Measurements from ENCODE around the gene SLC26A9. TPM values are rescaled to one million over a fixed set of nuclear protein-coding genes. Genes with fewer than 3 reads are reported as not detected.

Gene SLC26A9
- total RNA-seq: not detected
- polyA plus RNA-seq: not detected

DNA sequence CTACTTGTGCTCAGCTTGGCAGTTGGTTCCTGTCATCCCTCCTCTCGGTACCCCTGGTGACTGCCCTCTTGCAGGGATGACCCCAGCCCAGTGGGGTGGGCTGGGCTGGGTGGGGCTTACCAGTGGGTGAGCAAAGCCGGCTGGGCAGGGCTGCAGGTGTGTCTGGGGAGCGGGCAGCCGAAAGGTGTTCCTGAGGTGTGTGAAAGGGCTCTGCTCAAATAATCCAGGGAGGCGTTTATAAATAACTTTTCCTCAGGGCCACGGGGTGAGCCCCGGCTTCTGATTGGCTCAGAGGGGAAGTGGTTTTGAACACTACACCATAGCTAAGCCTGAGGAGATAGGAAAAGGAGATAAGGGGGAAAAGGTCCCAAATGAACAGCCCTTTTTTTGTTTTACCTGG lies at the start of gene SLC26A9:
TSS of gene SLC26A9 (minus strand) at position 212 of the 400 bp plus-strand sequence. CDS start 7,636 bp downstream, outside the sequence.
- H3K27me3 ChIP-seq (ENCODE audit: insufficient read depth, low read length, poor library complexity, severe bottlenecking): peaks cover 8% of the 10 kb centered on the region
- ChIA-PET CTCF (interaction anchor here (0.8 to 1.3 kb wide), 2 partner anchors 16 to 24 kb away, joined by 3 to 6 read pairs; no protein-coding TSS in a partner anchor), POLR2A (no interaction called here)
- no peaks in the 10 kb centered on the region for H3K36me3 Mint-ChIP-seq
- H3K4me3 ChIP-seq (ENCODE audit: low read length): no peak within 1 kb of the TSS
- H3K4me1 ChIP-seq (ENCODE audit: insufficient read depth, low read length): no peaks in the 10 kb centered on the region
- no peaks in the 10 kb centered on the region for H3K36me3 ChIP-seq (ENCODE audit: insufficient read depth, low read length)
- H3K27ac Mint-ChIP-seq: no peak within 1 kb of the TSS
- H3K9me3 Mint-ChIP-seq: no peaks in the 10 kb centered on the region
- H3K4me3 Mint-ChIP-seq: peak within 1 kb of the TSS in 1 of 7 donors; percentile 23
- H3K4me1 Mint-ChIP-seq: no peaks in the 10 kb centered on the region
- DNase-seq: no peak
- H3K9me3 ChIP-seq (ENCODE audit: low read length): no peaks in the 10 kb centered on the region
- peaks cover 19 to 65% of the 10 kb centered on the region in 2 donors for H3K27me3 Mint-ChIP-seq
- H3K27ac ChIP-seq (ENCODE audit: low read depth, low read length): no peak within 1 kb of the TSS

DNA sequence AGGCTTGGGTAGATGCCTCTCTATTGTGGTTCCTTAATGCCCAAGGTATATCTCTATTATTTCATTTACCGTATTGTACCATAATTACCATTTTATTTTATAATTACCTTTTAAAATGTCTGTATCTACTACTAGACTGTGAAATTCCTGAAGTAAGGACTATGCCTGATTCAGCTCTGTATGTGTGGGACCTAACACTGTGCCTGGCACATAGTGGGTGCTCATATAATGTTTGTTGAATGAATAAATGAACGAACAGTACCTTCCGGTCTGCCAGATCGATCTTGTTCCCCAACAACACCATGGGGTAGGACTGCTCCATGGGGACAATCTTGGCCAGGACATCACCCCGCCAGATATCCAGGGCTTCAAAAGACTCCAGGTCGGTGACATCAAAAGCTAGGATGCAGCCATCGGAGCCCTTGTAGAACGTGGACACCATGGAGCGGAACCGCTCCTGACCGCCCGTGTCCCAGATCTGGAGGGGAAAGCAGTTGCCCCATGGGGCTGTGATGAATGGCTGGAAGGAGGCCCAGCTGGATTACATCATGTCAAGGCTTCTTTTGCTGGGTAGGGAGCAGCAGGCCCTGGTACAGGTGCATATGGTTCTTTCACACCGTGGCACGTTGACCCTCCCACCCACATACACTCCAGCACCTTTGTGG lies 49.1 kb upstream of the SLC26A9 start:
- H3K4me3 Mint-ChIP-seq: no peak overlapping the region
- ChIA-PET POLR2A (no interaction called here), CTCF (interaction anchor here (0.6 to 2.5 kb wide), 3 partner anchors 15 to 114 kb away, joined by 3 to 14 read pairs (median 3); no protein-coding TSS in a partner anchor)
- H3K36me3 Mint-ChIP-seq: peaks cover 0 to 1% (median 0%) of the 10 kb centered on the region in 3 donors
- H3K4me3 ChIP-seq (ENCODE audit: low read length): no peak overlapping the region
- no peaks in the 10 kb centered on the region for H3K4me1 ChIP-seq (ENCODE audit: insufficient read depth, low read length)
- no peaks in the 10 kb centered on the region for H3K36me3 ChIP-seq (ENCODE audit: insufficient read depth, low read length)
- H3K4me1 Mint-ChIP-seq: no peaks in the 10 kb centered on the region
- no peak overlapping the region for H3K27ac Mint-ChIP-seq
- peaks cover 9 to 49% of the 10 kb centered on the region in 2 donors for H3K27me3 Mint-ChIP-seq
- no peak overlapping the region for H3K27ac ChIP-seq (ENCODE audit: low read depth, low read length)
- no peaks in the 10 kb centered on the region for H3K27me3 ChIP-seq (ENCODE audit: insufficient read depth, low read length, poor library complexity, severe bottlenecking)
- H3K9me3 Mint-ChIP-seq: no peaks in the 10 kb centered on the region
- no peak for DNase-seq
- H3K9me3 ChIP-seq (ENCODE audit: low read length): no peaks in the 10 kb centered on the region

DNA sequence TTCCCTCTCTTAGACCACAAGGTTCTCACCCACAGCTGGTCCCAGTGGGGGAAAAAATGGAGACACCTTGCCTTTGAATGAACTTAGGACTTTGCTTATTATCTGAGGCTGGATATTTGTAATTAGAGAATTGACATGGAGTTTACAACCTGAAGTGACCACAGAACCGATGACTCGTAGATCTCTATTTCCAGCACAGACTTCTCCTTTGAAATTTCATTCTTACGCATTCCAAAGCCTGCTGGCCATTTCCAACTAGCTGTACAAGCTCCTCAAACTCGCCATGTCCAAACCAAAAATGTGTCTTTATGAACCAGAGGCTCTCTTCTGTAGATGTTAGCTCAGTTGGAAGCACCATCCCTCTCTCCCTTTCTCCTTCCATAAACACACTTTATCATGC lies 48.0 kb upstream of the SLC26A9 start:
- CTCF ChIA-PET: interaction anchor here (1.2 to 2.5 kb wide), 2 partner anchors 14 to 115 kb away, joined by 3 to 14 read pairs; no protein-coding TSS in a partner anchor
- no peaks in the 10 kb centered on the region for H3K27me3 ChIP-seq (ENCODE audit: insufficient read depth, low read length, poor library complexity, severe bottlenecking)
- POLR2A ChIA-PET: no interaction called here
- no peak overlapping the region for H3K4me3 Mint-ChIP-seq
- no peak overlapping the region for H3K4me3 ChIP-seq (ENCODE audit: low read length)
- H3K27ac ChIP-seq (ENCODE audit: low read depth, low read length): no peak overlapping the region
- no peaks in the 10 kb centered on the region for H3K4me1 Mint-ChIP-seq
- H3K27ac Mint-ChIP-seq: no peak overlapping the region
- peaks cover 0 to 1% (median 0%) of the 10 kb centered on the region in 3 donors for H3K36me3 Mint-ChIP-seq
- H3K27me3 Mint-ChIP-seq: peaks cover 7 to 44% of the 10 kb centered on the region in 2 donors
- DNase-seq: no peak
- no peaks in the 10 kb centered on the region for H3K4me1 ChIP-seq (ENCODE audit: insufficient read depth, low read length)
- H3K9me3 ChIP-seq (ENCODE audit: low read length): no peaks in the 10 kb centered on the region
- H3K36me3 ChIP-seq (ENCODE audit: insufficient read depth, low read length): no peaks in the 10 kb centered on the region
- no peaks in the 10 kb centered on the region for H3K9me3 Mint-ChIP-seq

GRCh38 chr1:205990226-205990625 lies 47.0 kb upstream of the SLC26A9 start:
- peaks cover 7 to 44% of the 10 kb centered on the region in 2 donors for H3K27me3 Mint-ChIP-seq
- no peaks in the 10 kb centered on the region for H3K9me3 Mint-ChIP-seq
- no peak for DNase-seq
- H3K36me3 ChIP-seq (ENCODE audit: insufficient read depth, low read length): no peaks in the 10 kb centered on the region
- H3K4me3 ChIP-seq (ENCODE audit: low read length): no peak overlapping the region
- CTCF ChIA-PET: interaction anchor here (1.4 kb wide), 1 partner anchor 13 kb away, joined by 6 read pairs; no protein-coding TSS in a partner anchor
- peaks cover 0 to 1% (median 0%) of the 10 kb centered on the region in 3 donors for H3K36me3 Mint-ChIP-seq
- no peak overlapping the region for H3K4me3 Mint-ChIP-seq
- no peak overlapping the region for H3K27ac ChIP-seq (ENCODE audit: low read depth, low read length)
- H3K4me1 Mint-ChIP-seq: no peaks in the 10 kb centered on the region
- no peaks in the 10 kb centered on the region for H3K4me1 ChIP-seq (ENCODE audit: insufficient read depth, low read length)
- H3K9me3 ChIP-seq (ENCODE audit: low read length): no peaks in the 10 kb centered on the region
- H3K27me3 ChIP-seq (ENCODE audit: insufficient read depth, low read length, poor library complexity, severe bottlenecking): no peaks in the 10 kb centered on the region
- H3K27ac Mint-ChIP-seq: no peak overlapping the region
- POLR2A ChIA-PET: no interaction called here

GRCh38 chr1:205989786-205990185 lies 46.5 kb upstream of the SLC26A9 start:
- Histone ChIP-seq H3K27me3 (ENCODE audit: insufficient read depth, low read length, poor library complexity, severe bottlenecking) (no peaks in the 10 kb centered on the region), H3K4me3 (ENCODE audit: low read length) (no peak overlapping the region), H3K9me3 (ENCODE audit: low read length) (no peaks in the 10 kb centered on the region), H3K4me1 (ENCODE audit: insufficient read depth, low read length) (no peaks in the 10 kb centered on the region), H3K36me3 (ENCODE audit: insufficient read depth, low read length) (no peaks in the 10 kb centered on the region), H3K27ac (ENCODE audit: low read depth, low read length) (no peak overlapping the region)
- Mint-ChIP-seq H3K4me3 (no peak overlapping the region), H3K27ac (peak overlapping the region in 1 of 8 donors; percentile 48), H3K36me3 (peaks cover 0 to 1% (median 0%) of the 10 kb centered on the region in 3 donors), H3K9me3 (no peaks in the 10 kb centered on the region), H3K4me1 (no peaks in the 10 kb centered on the region), H3K27me3 (peaks cover 6 to 43% of the 10 kb centered on the region in 2 donors)
- POLR2A ChIA-PET: no interaction called here
- DNase-seq: no peak
- CTCF ChIA-PET: interaction anchor here (1.4 kb wide), 1 partner anchor 13 kb away, joined by 6 read pairs; no protein-coding TSS in a partner anchor

- CTCF ChIA-PET: no interaction called here
- peaks cover 0 to 1% (median 0%) of the 10 kb centered on the region in 3 donors for H3K36me3 Mint-ChIP-seq
- H3K4me1 Mint-ChIP-seq: no peaks in the 10 kb centered on the region
- no peaks in the 10 kb centered on the region for H3K27me3 ChIP-seq (ENCODE audit: insufficient read depth, low read length, poor library complexity, severe bottlenecking)
- no peaks in the 10 kb centered on the region for H3K4me1 ChIP-seq (ENCODE audit: insufficient read depth, low read length)
- no peak overlapping the region for H3K4me3 Mint-ChIP-seq
- H3K27ac Mint-ChIP-seq: no peak overlapping the region
- peaks cover 6 to 32% of the 10 kb centered on the region in 2 donors for H3K27me3 Mint-ChIP-seq
- no peaks in the 10 kb centered on the region for H3K36me3 ChIP-seq (ENCODE audit: insufficient read depth, low read length)
- H3K9me3 Mint-ChIP-seq: no peaks in the 10 kb centered on the region
- H3K27ac ChIP-seq (ENCODE audit: low read depth, low read length): no peak overlapping the region
- H3K9me3 ChIP-seq (ENCODE audit: low read length): no peaks in the 10 kb centered on the region
- no peak overlapping the region for H3K4me3 ChIP-seq (ENCODE audit: low read length)
- POLR2A ChIA-PET: no interaction called here
- no peak for DNase-seq
These were observed 45.3 kb upstream of the SLC26A9 start for GRCh38 chr1:205988585-205988995.

GRCh38 chr1:205986861-205987260 lies 43.6 kb upstream of the SLC26A9 start:
- Mint-ChIP-seq H3K27me3 (peaks cover 2 to 20% of the 10 kb centered on the region in 2 donors), H3K36me3 (no peaks in the 10 kb centered on the region), H3K9me3 (no peaks in the 10 kb centered on the region), H3K4me1 (no peaks in the 10 kb centered on the region), H3K27ac (peak overlapping the region in 1 of 8 donors; percentile 43), H3K4me3 (no peak overlapping the region)
- no peaks in the 10 kb centered on the region for H3K36me3 ChIP-seq (ENCODE audit: insufficient read depth, low read length)
- POLR2A ChIA-PET: no interaction called here
- H3K9me3 ChIP-seq (ENCODE audit: low read length): no peaks in the 10 kb centered on the region
- no peak overlapping the region for H3K27ac ChIP-seq (ENCODE audit: low read depth, low read length)
- H3K4me3 ChIP-seq (ENCODE audit: low read length): no peak overlapping the region
- no peak for DNase-seq
- H3K27me3 ChIP-seq (ENCODE audit: insufficient read depth, low read length, poor library complexity, severe bottlenecking): no peaks in the 10 kb centered on the region
- no peaks in the 10 kb centered on the region for H3K4me1 ChIP-seq (ENCODE audit: insufficient read depth, low read length)
- CTCF ChIA-PET: interaction anchor here (1.0 to 2.8 kb wide), 2 partner anchors 10 to 195 kb away, joined by 3 to 21 read pairs; no protein-coding TSS in a partner anchor

- Mint-ChIP-seq H3K27ac (no peak overlapping the region), H3K4me1 (no peaks in the 10 kb centered on the region), H3K9me3 (no peaks in the 10 kb centered on the region), H3K4me3 (no peak overlapping the region), H3K27me3 (peaks cover 2 to 15% of the 10 kb centered on the region in 2 donors), H3K36me3 (no peaks in the 10 kb centered on the region)
- POLR2A ChIA-PET: no interaction called here
- no peak for DNase-seq
- Histone ChIP-seq H3K4me3 (ENCODE audit: low read length) (no peak overlapping the region), H3K27me3 (ENCODE audit: insufficient read depth, low read length, poor library complexity, severe bottlenecking) (no peaks in the 10 kb centered on the region), H3K36me3 (ENCODE audit: insufficient read depth, low read length) (no peaks in the 10 kb centered on the region), H3K27ac (ENCODE audit: low read depth, low read length) (no peak overlapping the region), H3K4me1 (ENCODE audit: insufficient read depth, low read length) (no peaks in the 10 kb centered on the region), H3K9me3 (ENCODE audit: low read length) (no peaks in the 10 kb centered on the region)
- CTCF ChIA-PET: interaction anchor here (0.6 to 2.8 kb wide), 6 partner anchors 9 to 327 kb away, joined by 3 to 21 read pairs (median 3); no protein-coding TSS in a partner anchor
These were observed 43.0 kb upstream of the SLC26A9 start for GRCh38 chr1:205986292-205986691.
